ENCODE measurements around the gene CST5.
"Not testable (repeated sequence)": the region's sequence is repeated elsewhere in the genome, so short reads cannot be mapped to it uniquely, and the experiment has no call there.

Gene CST5

GRCh38 chr20:23832775-23833513, 46.6 kb downstream of the CST5 start:
- DNase-seq = no peak

- DNase-seq = not testable (repeated sequence)
Measured at GRCh38 chr20:23831961-23832360, 47.6 kb downstream of the CST5 start.

- DNase-seq = no peak
Measured at GRCh38 chr20:23826541-23827021, 53.0 kb downstream of the CST5 start, which contains the start of gene CST2. TSS of gene CST2 (minus strand) at chr20:23826729. CDS start at chr20:23826660, 69 bp downstream.
